Endothelial cell of umbilical vein (primary cell): Measurements from ENCODE around the gene DIAPH2. TPM values are rescaled to one million over a fixed set of nuclear protein-coding genes. Genes with fewer than 3 reads are reported as not detected.

ENCODE experiments used
- BruUV-seq: library from RNA; stranded (reverse); fragments of 400-500 nt; replicated peaks from 2 replicates; lab custom pipeline; 2021; lab: Mats Ljungman, UMichigan
- CTCF ChIA-PET: fragments of 300-600, 350-600 bp; sonication (Branson Sonifier 250); formaldehyde crosslinking; loops from one replicate; lab custom pipeline; 2021; ENCODE audit warnings: antibody characterized with exemption, inconsistent platforms; lab: Charles Lee
- POLR2A ChIA-PET: fragments of 300-600, 350-600 bp; sonication (Branson Sonifier 250); formaldehyde crosslinking; loops from one replicate; lab custom pipeline; 2021; ENCODE audit warnings: antibody characterized with exemption, inconsistent platforms; lab: Charles Lee
- DNase-seq: peaks from one replicate; pipeline ENCODE4 v3.0.0-alpha.2; 2011; ENCODE audit warnings: low read depth, low spot score
- FAIRE-seq: peaks from 2 replicates; lab custom pipeline; 2011; peaks lifted over from hg19 to GRCh38; lab: Jason Lieb, UNC
- H2AFZ ChIP-seq: 2 replicates; pipeline ENCODE4 v1.6.0; 2012; ENCODE audit warnings: low read depth, low read length, control low read depth, inconsistent platforms
- H3K27ac ChIP-seq: 2 replicates; pipeline ENCODE4 v1.5.1; 2011; ENCODE audit warnings: low read depth, mild to moderate bottlenecking, control low read depth, low read length, moderate library complexity; ENCODE audit not compliant: insufficient read depth
- H3K27me3 ChIP-seq, 2 experiments: 2 replicates each; pipeline versions ENCODE4 v1.6.0 to v1.6.1; 2011; ENCODE audit warnings: low read length in 2 of 2, mixed read lengths in 1 of 2; ENCODE audit not compliant: control insufficient read depth in 2 of 2, insufficient read depth in 2 of 2
- H3K36me3 ChIP-seq, 2 experiments: 2 replicates in 1 of 2; 3 replicates in 1 of 2; pipeline ENCODE4 v1.5.1; 2011; ENCODE audit warnings: low read length in 2 of 2, mild to moderate bottlenecking in 1 of 2, moderate library complexity in 1 of 2; ENCODE audit not compliant: control insufficient read depth in 2 of 2, insufficient read depth in 2 of 2; ENCODE audit errors: extremely low read depth in 1 of 2
- H3K4me1 ChIP-seq: 3 replicates; pipeline ENCODE4 v1.5.1; 2011; ENCODE audit warnings: mild to moderate bottlenecking, low read length; ENCODE audit not compliant: control insufficient read depth, insufficient read depth; ENCODE audit errors: extremely low read depth
- H3K4me2 ChIP-seq: 2 replicates; pipeline ENCODE4 v1.6.1; 2011; ENCODE audit warnings: low read length, control low read depth, mixed read lengths; ENCODE audit not compliant: insufficient read depth
- H3K4me3 ChIP-seq, 3 experiments: fragments of 200-600 bp in 1 of 3; sonication (generic), shearing (Covaris generic) in 1 of 3; replicated peaks in 1 of 3; 2 replicates each; pipeline ENCODE4 v1.5.1; 2011 to 2016; ENCODE audit warnings: control low read depth in 3 of 3, low read length in 3 of 3, mild to moderate bottlenecking in 2 of 3, inconsistent platforms in 1 of 3, low read depth in 1 of 3, moderate library complexity in 1 of 3; ENCODE audit not compliant: insufficient read depth in 1 of 3
- H3K79me2 ChIP-seq: 2 replicates; pipeline ENCODE4 v1.6.0; 2012; ENCODE audit warnings: low read length, inconsistent platforms; ENCODE audit not compliant: control insufficient read depth, insufficient read depth
- H3K9ac ChIP-seq: replicated peaks from 2 replicates; pipeline ENCODE3; 2011; ENCODE audit warnings: low read length, control low read depth; ENCODE audit not compliant: insufficient read depth; ENCODE audit errors: extremely low read depth
- H3K9me1 ChIP-seq: replicated peaks from 3 replicates; pipeline ENCODE4 v1.6.0; 2011; ENCODE audit warnings: mild to moderate bottlenecking, low read length; ENCODE audit not compliant: control insufficient read depth, insufficient read depth; ENCODE audit errors: extremely low read depth
- H3K9me3 ChIP-seq: replicated peaks from 2 replicates; pipeline ENCODE4 v1.5.1; 2012; ENCODE audit warnings: low read length, inconsistent platforms; ENCODE audit not compliant: control insufficient read depth, insufficient read depth
- H4K20me1 ChIP-seq: replicated peaks from 2 replicates; pipeline ENCODE3; 2011; ENCODE audit warnings: mild to moderate bottlenecking, low read length; ENCODE audit not compliant: control insufficient read depth, insufficient read depth; ENCODE audit errors: extremely low read depth
- CTCF ChIP-seq, 2 donors: IDR thresholded peaks; 1 replicate in 1 of 2; 2 replicates in 1 of 2; pipeline ENCODE4 v1.5.1; 2011; ENCODE audit warnings: low read length in 2 of 2, mild to moderate bottlenecking in 2 of 2, moderate library complexity in 2 of 2, control low read depth in 1 of 2, inconsistent platforms in 1 of 2, low read depth in 1 of 2; ENCODE audit not compliant: insufficient read depth in 1 of 2; ENCODE audit errors: extremely low read depth in 1 of 2
- EZH2 ChIP-seq: IDR thresholded peaks from 2 replicates; pipeline ENCODE4 v1.6.1; 2012; ENCODE audit warnings: borderline replicate concordance, low read depth, mild to moderate bottlenecking, moderate library complexity, low read length, inconsistent platforms; ENCODE audit not compliant: severe bottlenecking
- FOS ChIP-seq: IDR thresholded peaks from 2 replicates; pipeline ENCODE4 v1.6.1; 2011; ENCODE audit warnings: mild to moderate bottlenecking, low read length, moderate library complexity, borderline replicate concordance; ENCODE audit not compliant: insufficient read depth
- GATA2 ChIP-seq: IDR thresholded peaks from 2 replicates; pipeline ENCODE4 v1.7.0; 2011; ENCODE audit warnings: low read depth, mild to moderate bottlenecking, moderate library complexity, mixed read lengths, low read length; ENCODE audit not compliant: insufficient read length, insufficient read depth
- JUN ChIP-seq: IDR thresholded peaks from 2 replicates; pipeline ENCODE4 v1.6.1; 2011; ENCODE audit warnings: borderline replicate concordance, low read depth; ENCODE audit not compliant: insufficient read length, insufficient read depth
- MYC ChIP-seq: IDR thresholded peaks from one replicate; pipeline ENCODE4 v1.6.1; 2011; ENCODE audit warnings: mild to moderate bottlenecking, low read depth, low read length
- POLR2A ChIP-seq: IDR thresholded peaks from 2 replicates; pipeline ENCODE4 v1.6.1; 2012; ENCODE audit warnings: low read depth, mild to moderate bottlenecking, control low read depth, low read length
- dilution Hi-C: fragments of 300-500 bp; cut with MboI; formaldehyde crosslinking; loops from one replicate; pipeline ENCODE4 v1.15.0; 2019; ENCODE audit warnings: low sequenced_read_pairs; ENCODE audit not compliant: extremely low pct_ligation_motif_present
- intact Hi-C: fragments of 100-400 bp; cut with micrococcal nuclease; formaldehyde crosslinking; loops from one replicate; pipeline ENCODE4 v1.10.0; 2022
- polyA plus RNA-seq, 4 experiments: library from polyadenylated mRNA; depleted of rRNA in 3 of 4; stranded (reverse) in 3 of 4; unstranded in 1 of 4; fragments of >200 nt; gene quantifications; 2 replicates each; pipeline versions ENCODE4 v1.2.1 to v1.2.3, GENCODE V29; 2011 to 2012; ENCODE audit warnings: missing spikeins in 1 of 4
- total RNA-seq: library from RNA; stranded (reverse); gene quantifications from 2 replicates; pipeline ENCODE4 v1.2.3, GENCODE V29; 2021

The DIAPH2 gene
- total and polyA plus RNA-seq, 2 donors (not counting 3 experiments of a cell fraction or from before 2014, with no cell fraction given), result 3.0 to 30.0 TPM

- no peak for TF ChIP-seq MYC
- Histone ChIP-seq H3K9me1 (no peaks in the 10 kb centered on the region), H2AFZ (no peak overlapping the region), H3K4me2 (no peak overlapping the region), H4K20me1 (no peaks in the 10 kb centered on the region), H3K27ac (no peak overlapping the region), H3K9ac (no peak overlapping the region), H3K79me2 (no peaks in the 10 kb centered on the region), H3K27me3 (no peaks in the 10 kb centered on the region), H3K36me3 (no peaks in the 10 kb centered on the region), H3K4me1 (no peaks in the 10 kb centered on the region), H3K4me3 (no peak overlapping the region), H3K9me3 (no peaks in the 10 kb centered on the region)
- no peak for FAIRE-seq
- intact Hi-C loops (no loop called here), dilution Hi-C loops (no loop called here)
- DNase-seq, result no peak
- ChIA-PET CTCF (no interaction called here), POLR2A (no interaction called here)
- BruUV-seq, result no TSS peak
These were observed 411.7 kb downstream of the DIAPH2 start for GRCh38 chrX:97096385-97096784.

- Histone ChIP-seq H3K9me1 (no peaks in the 10 kb centered on the region), H3K27me3 (no peaks in the 10 kb centered on the region), H3K27ac (no peak overlapping the region), H3K36me3 (no peaks in the 10 kb centered on the region), H3K4me1 (no peaks in the 10 kb centered on the region), H3K4me2 (no peak overlapping the region), H3K79me2 (no peaks in the 10 kb centered on the region), H3K9me3 (no peaks in the 10 kb centered on the region), H3K4me3 (no peak overlapping the region), H4K20me1 (no peaks in the 10 kb centered on the region), H3K9ac (no peak overlapping the region), H2AFZ (no peak overlapping the region)
- POLR2A ChIA-PET, result no interaction called here
- intact Hi-C loops (no loop called here), dilution Hi-C loops (no loop called here)
- DNase-seq (no peak), FAIRE-seq (no peak)
- CTCF ChIA-PET, result no interaction called here
- TF ChIP-seq JUN, result no peak
- no peak for TF ChIP-seq CTCF (IDR thresholded peaks at IDR 0.05; ENCODE audit: extremely low read depth in 1 of 2, insufficient read depth in 1 of 2, low read depth in 1 of 2, low read length in 2 of 2)
- TF ChIP-seq GATA2, result no peak
- no peak for TF ChIP-seq FOS
- TF ChIP-seq EZH2, result no peak
- TF ChIP-seq POLR2A, result no peak
- TF ChIP-seq MYC, result no peak
- no TSS peak for BruUV-seq
These were observed 418.3 kb downstream of the DIAPH2 start for GRCh38 chrX:97102938-97103337.
